Kidney glomerular epithelial cell (primary cell): Measurements from ENCODE around the gene MELTF.

Experiments used
- DNase-seq: peaks from one replicate; lab custom pipeline; 2025; lab: John Stamatoyannopoulos, UW

Gene MELTF

DNA sequence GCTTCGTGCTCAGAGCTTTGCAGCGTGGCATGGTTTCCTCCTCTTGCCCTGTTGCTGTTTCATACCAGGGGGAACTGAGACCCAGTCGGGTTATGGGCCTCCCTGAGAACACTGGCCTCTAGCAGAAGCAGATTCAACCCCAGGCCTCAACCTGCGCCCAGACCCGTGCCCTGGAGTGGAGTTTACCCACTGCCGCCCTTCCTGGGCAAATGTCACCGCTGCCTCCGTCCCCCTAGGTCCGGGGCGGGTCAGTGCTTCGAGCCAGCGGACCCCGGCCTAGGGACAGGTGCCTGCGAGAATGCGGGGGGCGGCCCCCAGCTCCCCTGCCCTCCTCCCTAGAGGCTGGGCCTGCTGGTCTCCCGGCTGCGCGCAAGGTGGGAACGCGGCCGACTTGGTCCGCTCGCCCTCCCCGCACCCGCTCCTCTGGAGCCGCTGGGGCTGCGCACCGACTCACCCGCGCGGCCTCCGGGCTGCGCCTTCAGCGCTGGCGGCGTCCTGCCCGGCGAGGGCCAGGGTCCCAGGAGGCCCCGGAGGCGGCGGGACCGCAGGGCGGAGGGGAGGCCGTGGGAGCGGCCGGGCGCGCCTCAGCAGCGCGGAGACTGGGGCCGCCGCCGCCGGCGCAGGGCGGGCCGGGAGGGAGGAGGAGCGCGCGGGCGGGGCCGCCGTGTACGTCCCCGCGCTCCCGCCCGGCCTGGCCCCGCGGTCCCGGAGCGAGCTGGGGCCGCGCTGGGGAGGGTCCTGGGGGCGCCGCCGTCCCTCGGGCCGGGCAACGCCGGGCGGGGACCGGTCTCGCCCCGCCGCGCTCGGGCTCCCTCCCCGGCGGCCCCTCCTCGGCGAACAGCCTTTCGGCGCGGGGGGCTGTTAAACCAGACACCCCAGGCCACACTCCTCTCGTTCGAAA is 61.1 kb downstream of the MELTF start, which contains the start of gene PIGZ:
Gene PIGZ, minus strand, starts transcription at position 601 of the 901 bp plus-strand sequence. CDS start 16,802 bp downstream, outside the sequence.
- no peak for DNase-seq

DNA sequence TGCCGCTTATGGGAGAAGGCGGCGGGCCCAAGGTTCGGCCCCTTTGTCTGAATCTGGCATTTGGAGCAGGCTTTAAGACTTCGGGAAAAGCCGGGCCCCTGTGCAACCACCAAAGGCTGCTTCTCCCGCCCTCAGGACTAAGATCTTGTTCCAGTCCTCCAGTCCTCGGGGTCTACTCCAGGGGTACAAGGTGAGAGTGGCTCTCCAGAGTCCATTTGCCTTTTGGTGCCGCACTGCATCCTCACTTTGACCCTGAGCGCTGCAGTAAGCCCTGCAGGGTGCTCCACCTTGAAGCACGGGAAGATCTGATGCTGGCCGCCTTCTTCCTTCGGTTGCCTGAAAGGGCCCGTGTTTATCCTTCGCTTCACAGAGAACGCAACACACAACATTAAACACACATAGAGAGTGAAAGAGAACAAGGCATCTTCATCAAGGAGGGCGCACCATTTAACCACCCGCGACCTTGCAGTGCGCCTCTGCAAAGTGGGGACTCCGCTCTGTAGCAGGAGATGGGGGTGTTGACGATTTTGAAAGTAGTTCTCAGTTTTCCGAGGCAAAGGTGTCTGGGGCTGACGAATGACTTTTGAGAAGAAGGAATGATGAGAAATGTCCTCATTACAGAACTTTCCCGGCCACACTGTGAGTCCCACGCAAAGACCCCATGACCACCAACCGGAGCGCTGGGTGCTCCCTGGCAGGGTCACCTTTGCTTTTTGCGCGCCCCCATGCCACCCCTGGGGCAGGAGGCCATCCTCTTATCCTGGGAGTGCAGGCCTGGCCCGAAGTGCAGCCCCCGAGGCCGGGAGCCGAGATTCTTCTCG is 62.0 kb downstream of the MELTF start:
- DNase-seq = no peak

DNA sequence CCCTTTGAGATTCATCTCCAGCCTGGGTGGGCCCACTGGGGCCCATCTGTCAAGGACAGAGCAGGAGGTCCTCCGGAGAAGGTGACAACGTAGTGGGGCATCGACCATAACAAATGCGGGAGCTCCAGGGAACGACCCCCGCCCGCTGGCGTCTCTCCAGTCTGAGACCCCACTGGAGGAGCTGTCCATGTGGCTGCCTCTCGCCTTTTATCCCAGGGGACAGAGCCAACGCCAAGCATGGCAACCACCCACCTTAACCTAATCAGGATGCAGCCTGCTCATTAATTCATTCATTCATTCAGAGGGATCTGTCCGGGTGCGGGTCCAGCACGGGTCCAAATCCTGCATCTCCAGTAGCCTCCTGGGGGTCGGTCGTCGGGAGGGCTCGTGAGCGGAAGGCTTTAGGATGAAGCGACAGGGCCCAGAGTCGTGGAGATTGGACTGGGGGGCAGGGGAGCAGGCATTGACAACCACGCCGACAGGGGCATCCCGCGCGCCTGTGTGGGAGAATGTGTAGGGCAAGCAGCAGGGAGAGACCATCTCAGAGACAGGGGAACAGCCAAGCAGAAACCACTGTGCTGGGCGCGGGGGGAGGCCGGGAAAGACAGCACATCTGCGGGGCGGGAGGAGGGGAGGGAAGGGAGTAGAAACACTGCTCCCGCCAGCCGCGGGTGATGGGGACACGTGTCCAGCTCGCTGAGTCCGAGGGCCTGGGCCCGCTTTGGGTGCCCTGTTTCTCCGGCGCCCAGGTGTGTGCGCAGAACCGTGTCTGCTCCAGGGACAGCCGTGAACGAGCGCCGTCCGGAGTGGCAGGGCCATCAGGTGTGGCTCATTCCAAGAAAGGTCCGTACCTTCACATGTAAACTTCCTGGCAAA is 62.9 kb downstream of the MELTF start:
- DNase-seq = no peak

DNA sequence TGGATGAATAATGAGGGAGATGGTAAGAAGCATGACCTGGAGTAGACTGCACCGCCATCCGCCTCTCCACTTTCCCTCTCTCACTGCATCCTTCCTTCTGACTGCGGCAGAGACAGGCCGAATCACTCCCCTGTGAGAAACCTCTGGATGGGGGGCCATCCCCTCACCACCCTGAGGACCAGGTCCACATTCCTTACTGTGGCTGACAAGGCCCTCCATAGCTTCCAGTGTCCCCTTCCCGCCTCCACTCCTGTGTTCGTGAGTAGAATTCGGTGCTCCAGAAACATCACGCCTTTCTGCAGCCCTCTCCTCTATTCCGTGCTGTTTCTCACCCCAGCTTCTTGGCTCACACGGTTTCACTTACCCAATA is 63.8 kb downstream of the MELTF start:
- no peak for DNase-seq

DNA sequence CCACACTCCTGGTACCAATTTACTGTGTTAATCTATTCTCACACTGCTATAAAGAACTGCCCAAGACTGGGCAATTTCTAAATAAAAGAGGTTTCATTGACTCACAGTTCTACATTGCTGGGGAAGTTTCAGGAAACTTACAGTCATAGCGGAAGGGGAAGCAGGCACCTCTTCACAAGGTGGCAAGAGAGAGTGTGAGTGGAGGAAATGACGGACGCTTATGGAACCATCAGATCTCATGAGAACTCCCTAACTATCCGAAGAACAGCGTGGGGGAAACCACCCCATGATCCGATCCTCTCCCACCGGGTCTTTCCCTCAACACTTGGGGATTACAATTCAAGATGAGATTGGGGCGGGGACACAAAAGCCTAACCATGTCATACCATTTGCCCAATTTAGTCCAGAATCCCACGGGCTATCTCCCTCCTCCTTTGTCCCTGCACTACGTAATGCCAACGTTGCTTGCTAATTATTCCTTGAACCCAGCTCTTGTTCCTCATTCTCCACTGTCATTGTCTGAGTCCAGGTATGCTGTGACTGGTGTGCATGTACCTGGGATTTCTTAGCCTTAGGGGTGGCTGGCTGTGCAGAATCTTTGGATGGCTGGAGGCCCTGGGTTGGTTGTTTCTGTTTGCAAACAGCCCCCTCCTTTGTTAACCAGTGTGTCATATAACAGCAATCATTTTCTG is 64.4 kb downstream of the MELTF start:
- DNase-seq = no peak

DNA sequence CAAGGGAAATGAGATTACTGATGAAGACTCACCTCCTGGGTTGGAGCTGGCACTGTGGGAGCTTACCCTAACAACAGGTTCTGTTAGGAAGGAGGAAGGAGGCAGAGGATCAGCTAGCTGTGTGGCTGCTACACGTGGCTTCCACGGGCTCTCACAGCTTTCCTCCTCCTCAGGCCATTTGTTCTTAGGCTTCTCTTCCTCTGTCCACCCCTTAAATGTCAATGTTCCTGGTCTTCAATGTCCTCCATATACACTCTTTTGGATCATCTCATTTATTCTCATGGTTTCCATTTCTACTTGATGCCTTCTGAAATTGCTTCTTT is 66.0 kb downstream of the MELTF start:
- DNase-seq = no peak

DNA sequence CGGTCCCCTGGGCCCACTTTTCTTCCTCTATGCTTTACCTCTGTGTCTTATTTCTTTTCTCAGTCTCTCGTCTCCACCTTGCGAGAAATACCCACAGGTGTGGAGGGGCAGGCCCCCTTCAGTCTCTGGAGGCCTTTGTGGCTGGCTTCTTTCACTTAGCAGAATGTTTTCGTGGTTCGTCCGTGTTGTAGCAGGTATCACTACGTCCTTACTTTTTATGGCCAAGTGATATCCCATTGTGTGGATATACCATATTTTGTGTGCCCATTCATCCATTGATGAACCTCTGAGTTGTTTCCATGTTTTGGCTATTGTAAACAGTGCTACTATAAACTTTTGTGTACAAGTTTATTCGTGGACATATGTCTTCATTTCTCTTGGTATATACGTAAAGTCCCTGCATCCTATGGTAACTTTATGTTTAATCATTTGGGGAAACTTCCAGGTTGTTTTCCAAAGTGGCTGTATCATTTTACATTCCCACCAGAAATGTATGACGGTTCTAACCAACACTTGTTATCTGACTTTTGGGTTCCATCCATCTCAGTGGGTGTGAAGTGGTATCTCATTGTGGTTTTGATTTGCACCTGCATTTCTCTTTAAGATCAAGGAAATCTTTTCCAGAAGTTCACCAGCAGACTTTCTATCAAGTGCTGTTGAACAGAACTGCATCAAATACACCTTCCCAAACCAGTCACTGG is 66.5 kb downstream of the MELTF start:
- no peak for DNase-seq

DNA sequence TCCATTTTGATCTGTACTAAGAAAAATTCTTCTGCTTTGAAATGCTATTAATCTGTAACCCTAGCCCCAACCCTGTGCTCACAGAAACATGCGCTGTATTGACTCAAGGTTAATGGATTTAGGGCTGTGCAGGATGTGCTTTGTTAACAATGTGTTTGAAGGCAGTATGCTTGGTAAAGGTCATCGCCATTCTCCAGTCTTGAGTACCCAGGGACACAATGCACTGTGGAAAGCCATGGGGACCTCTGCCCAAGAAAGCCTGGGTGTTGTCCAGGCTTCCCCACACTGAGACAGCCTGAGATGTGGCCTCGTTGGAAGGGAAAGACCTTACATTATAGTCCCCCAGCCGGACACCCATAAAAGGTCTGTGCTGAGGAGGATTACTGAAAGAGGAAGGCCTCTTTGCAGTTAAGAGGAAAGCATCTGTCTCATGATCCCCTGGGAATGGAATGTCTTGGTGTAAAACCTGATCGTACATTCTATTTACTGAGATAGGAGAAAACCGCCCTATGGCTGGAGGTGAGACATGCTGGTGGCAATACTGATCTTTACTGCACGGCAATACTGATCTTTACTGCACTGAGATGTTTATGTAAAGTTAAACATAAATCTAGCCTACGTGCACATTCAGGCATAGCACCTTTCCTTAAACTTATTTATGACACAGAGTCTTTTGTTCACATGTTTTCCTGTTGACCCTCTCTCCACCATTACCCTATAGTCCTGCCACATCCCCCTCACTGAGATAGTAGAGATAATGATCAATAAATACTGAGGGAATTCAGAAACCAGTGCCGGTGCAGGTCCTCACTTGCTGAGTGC is 67.3 kb downstream of the MELTF start:
- DNase-seq = no peak

DNA sequence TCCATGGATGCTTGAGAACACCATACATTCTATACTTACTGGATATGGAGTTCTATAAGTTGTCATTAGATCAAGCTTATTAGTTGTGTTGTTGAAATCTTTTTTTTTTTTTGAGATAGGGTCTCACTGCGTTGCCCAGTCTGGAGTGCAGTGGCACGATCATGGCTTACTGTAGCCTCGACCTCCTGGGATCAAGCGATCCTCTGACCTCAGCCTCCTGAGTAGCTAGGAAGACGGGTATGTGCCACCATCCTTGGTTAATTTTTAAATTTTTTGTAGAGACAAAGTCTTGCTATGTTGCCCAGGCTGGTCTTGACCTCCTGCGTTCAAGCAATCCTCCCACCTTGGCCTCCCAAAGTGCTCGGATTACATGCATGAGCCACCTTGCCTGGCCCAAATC is 74.8 kb downstream of the MELTF start:
- no peak for DNase-seq
